Keratinocyte (primary cell): ENCODE data around the gene EFCAB8.

ENCODE experiments used
- CTCF ChIP-seq, 3 experiments: IDR thresholded peaks in 1 of 3; conservative IDR thresholded peaks in 1 of 3; optimal IDR thresholded peaks in 1 of 3; 2 replicates in 2 of 3; 3 replicates in 1 of 3; pipeline versions ENCODE3 to v1.5.1; 2011; ENCODE audit warnings: low read length in 3 of 3, mild to moderate bottlenecking in 3 of 3, moderate library complexity in 2 of 3, control low read depth in 1 of 3, inconsistent platforms in 1 of 3; ENCODE audit not compliant: insufficient read depth in 2 of 3; ENCODE audit errors: extremely low read depth in 1 of 3
- EZH2 ChIP-seq: IDR thresholded peaks from one replicate; pipeline ENCODE4 v1.6.1; 2012; ENCODE audit warnings: inconsistent platforms, mild to moderate bottlenecking, low read length, moderate library complexity

- TF ChIP-seq CTCF (optimal IDR thresholded peaks at IDR 0.05 in 1 of 3, IDR thresholded peaks at IDR 0.05 in 1 of 3, conservative IDR thresholded peaks at IDR 0.05 in 1 of 3; ENCODE audit: extremely low read depth in 1 of 3, insufficient read depth in 2 of 3, low read length in 3 of 3) = no peak
- TF ChIP-seq EZH2 = no peak
These were observed 33.4 kb downstream of the EFCAB8 start for GRCh38 chr20:32891926-32892660.
